Effector memory CD8-positive, alpha-beta T cell (primary cell): Measurements from ENCODE around the gene CYTH3.
"Not testable (repeated sequence)": the region's sequence is repeated elsewhere in the genome, so short reads cannot be mapped to it uniquely, and the experiment has no call there.

Experiments
- ATAC-seq: fragments of 150-1000 bp; cut with Tn5 transposase; replicated peaks from 2 replicates; pipeline ENCODE4 v1.10.0; 2021; ENCODE audit warnings: mild to moderate bottlenecking, moderate library complexity
- DNase-seq, 3 experiments: peaks; one replicate each; pipeline ENCODE4 v3.0.0; 2021
- H3K27ac Mint-ChIP-seq, 2 donors: one replicate each; pipeline ENCODE4 v1.8.0; 2022; ENCODE audit warnings: mild to moderate bottlenecking in 2 of 2, mixed read lengths in 2 of 2, moderate library complexity in 2 of 2
- H3K27me3 Mint-ChIP-seq, 2 donors: one replicate each; pipeline ENCODE4 v1.8.0; 2022; ENCODE audit warnings: mixed read lengths in 2 of 2
- H3K36me3 Mint-ChIP-seq: one replicate; pipeline ENCODE4 v1.8.0; 2022; ENCODE audit warnings: mild to moderate bottlenecking, moderate library complexity, mixed read lengths; ENCODE audit not compliant: insufficient read depth
- H3K4me1 Mint-ChIP-seq, 2 donors: one replicate each; pipeline ENCODE4 v1.8.0; 2022; ENCODE audit warnings: low read depth in 2 of 2, mixed read lengths in 2 of 2
- H3K4me3 Mint-ChIP-seq, 2 donors: one replicate each; pipeline ENCODE4 v1.8.0; 2022; ENCODE audit warnings: mild to moderate bottlenecking in 2 of 2, mixed read lengths in 2 of 2, moderate library complexity in 2 of 2
- H3K9me3 Mint-ChIP-seq, 2 donors: one replicate each; pipeline ENCODE4 v1.8.0; 2022; ENCODE audit warnings: mixed read lengths in 2 of 2

The CYTH3 gene

DNA sequence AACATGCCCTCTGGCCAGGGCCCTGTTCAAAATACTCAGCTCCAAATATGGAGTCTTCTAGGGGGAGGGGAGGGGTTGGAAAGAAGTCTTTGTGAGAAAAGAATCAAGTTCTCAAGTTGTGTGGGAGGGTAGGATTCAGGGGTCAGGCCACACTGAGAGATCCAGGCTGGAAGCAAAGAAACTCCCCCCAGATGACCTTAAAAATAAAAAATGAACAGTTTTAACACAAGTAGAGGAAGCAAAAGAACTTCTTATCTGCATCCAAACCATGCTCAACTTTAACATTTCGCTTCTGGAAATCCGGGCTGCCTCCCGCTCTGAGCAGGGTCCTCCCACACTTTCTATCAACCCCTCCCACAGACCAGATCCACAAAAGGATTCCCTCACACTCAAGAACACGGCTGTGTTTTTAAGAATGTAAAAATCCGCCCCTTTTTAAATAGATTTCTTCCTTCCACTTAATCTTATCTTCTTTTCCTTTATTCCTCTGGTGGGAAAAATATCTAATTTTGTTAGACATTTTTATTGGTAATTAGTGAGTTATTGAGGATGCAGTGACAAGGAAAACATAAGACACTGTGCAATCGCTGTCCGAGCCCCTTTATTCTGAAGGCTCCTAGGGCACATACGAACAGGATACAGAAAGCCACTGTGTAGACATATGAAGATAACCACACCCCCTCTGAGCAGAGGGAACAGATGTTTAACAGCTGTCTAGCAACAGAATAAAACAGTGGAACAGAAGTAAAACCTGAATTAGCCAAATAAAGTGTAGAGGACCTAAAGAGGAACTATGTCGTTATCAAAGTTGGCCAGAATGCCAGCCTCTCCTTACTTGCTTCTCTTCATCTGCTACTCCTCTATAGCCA is 43.8 kb downstream of the CYTH3 start:
- Mint-ChIP-seq H3K4me1 (peaks cover 23 to 38% of the 10 kb centered on the region in 2 donors), H3K4me3 (peak overlapping the region in 1 of 2 donors; percentile 14), H3K27me3 (no peaks in the 10 kb centered on the region), H3K36me3 (peaks cover 9% of the 10 kb centered on the region), H3K9me3 (no peaks in the 10 kb centered on the region), H3K27ac (peak overlapping the region; percentile 5 to 64)
- DNase-seq (no peak), ATAC-seq (peak; percentile 90)

DNA sequence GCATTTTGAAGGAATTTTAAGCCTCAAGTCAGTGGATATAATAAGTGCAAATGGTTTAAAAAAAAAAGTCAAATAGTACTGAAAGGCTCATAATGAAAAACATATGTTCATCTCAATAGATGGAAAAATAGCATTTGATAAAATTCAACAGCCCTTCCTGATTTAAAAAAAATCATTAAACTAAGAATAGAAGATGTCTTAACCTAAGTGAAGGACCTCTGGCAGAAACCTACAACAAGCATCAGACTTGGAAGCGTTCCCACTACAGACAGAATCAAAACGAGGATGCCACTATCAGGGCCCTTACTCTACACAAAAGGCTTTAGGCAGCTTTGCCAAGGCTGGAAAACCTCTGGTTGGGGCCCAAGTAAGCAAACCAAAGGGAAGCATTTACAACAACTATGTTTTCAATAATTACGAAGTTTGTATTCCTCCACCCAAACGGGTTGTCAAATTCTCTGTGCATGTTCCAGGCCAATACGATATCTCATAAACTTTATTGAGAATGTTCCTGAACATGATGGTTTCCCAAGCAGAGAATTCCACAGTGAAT is 45.1 kb downstream of the CYTH3 start:
- peaks cover 9% of the 10 kb centered on the region for H3K36me3 Mint-ChIP-seq
- H3K9me3 Mint-ChIP-seq = no peaks in the 10 kb centered on the region
- H3K27ac Mint-ChIP-seq = no peak overlapping the region
- peaks cover 14 to 29% of the 10 kb centered on the region in 2 donors for H3K4me1 Mint-ChIP-seq
- H3K27me3 Mint-ChIP-seq = no peaks in the 10 kb centered on the region
- H3K4me3 Mint-ChIP-seq = no peak overlapping the region
- no peak for DNase-seq
- no peak for ATAC-seq

DNA sequence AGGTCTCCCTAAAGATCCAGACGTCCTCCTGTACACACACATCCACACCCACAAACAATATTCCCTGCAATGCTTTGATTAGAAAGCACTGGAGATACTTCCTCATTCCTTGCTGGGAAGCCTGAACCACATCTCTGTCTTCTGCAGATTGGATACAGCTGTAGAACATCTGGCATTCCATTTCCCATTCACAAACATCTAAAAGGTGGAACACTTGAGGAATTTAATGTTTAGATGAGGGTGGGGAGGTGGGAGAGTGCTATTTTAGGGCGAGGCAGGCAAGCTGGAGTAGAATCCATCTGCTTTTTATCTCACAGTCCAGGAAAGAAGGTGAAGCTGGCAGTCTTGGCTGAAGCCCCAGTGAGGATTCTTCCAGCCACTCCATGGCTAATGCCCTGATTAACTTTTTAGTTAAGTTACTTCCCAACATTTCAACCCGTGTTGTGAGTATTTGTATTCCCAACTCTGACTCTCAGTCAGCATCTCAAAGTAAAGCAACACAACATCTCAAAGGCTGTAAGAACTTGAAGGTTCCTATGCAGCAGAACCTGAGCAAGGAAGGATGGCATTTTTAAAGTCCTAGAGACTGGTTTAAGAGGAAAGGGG is 46.1 kb downstream of the CYTH3 start:
- Mint-ChIP-seq H3K36me3 (peaks cover 15% of the 10 kb centered on the region), H3K4me3 (no peak overlapping the region), H3K27me3 (no peaks in the 10 kb centered on the region), H3K4me1 (peaks cover 18 to 31% of the 10 kb centered on the region in 2 donors), H3K27ac (peak overlapping the region in 1 of 2 donors; percentile 35), H3K9me3 (no peaks in the 10 kb centered on the region)
- DNase-seq (no peak), ATAC-seq (no peak)

DNA sequence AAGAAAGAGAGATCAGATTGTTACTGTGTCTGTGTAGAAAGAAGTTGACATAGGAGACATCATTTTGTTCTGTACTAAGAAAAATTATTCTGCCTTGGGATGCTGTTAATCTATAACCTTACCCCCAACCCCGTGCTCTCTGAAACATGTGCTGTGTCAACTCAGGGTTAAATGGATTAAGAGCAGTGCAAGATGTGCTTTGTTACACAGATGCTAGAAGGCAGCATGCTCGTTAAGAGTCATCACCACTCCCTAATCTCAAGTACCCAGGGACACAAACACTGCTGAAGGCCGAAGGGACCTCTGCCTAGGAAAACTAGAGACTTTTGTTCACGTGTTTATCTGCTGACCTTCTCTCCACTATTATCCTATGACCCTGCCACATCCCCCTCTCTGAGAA is 49.0 kb downstream of the CYTH3 start:
- ATAC-seq, H3K9me3 Mint-ChIP-seq, H3K27ac Mint-ChIP-seq, H3K4me3 Mint-ChIP-seq, H3K27me3 Mint-ChIP-seq, DNase-seq: not testable (repeated sequence)
- Mint-ChIP-seq H3K36me3 (peaks cover 15% of the 10 kb centered on the region), H3K4me1 (peaks cover 16 to 29% of the 10 kb centered on the region in 2 donors)

DNA sequence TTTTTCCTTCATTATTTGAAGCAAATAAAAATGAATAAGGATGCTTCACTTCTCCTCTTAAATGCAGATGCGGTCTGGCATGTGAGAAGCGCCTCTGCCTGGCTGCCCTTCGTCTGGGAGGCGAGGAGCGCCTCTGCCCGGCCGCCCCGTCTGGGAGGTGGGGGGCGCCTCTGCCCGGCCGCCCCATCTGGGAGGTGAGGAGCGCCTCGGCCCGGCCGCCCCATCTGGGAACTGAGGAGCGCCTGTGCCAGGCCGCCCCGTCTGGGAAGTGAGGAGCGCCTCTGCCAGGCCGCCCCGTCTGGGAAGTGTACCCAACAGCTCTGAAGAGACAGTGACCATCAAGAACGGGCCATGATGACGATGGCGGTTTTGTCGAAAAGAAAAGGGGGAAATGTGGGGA is 49.4 kb downstream of the CYTH3 start:
- ATAC-seq, H3K4me3 Mint-ChIP-seq, H3K9me3 Mint-ChIP-seq, H3K27ac Mint-ChIP-seq, DNase-seq, H3K27me3 Mint-ChIP-seq: not testable (repeated sequence)
- Mint-ChIP-seq H3K4me1 (peaks cover 13 to 26% of the 10 kb centered on the region in 2 donors), H3K36me3 (peaks cover 15% of the 10 kb centered on the region)

DNA sequence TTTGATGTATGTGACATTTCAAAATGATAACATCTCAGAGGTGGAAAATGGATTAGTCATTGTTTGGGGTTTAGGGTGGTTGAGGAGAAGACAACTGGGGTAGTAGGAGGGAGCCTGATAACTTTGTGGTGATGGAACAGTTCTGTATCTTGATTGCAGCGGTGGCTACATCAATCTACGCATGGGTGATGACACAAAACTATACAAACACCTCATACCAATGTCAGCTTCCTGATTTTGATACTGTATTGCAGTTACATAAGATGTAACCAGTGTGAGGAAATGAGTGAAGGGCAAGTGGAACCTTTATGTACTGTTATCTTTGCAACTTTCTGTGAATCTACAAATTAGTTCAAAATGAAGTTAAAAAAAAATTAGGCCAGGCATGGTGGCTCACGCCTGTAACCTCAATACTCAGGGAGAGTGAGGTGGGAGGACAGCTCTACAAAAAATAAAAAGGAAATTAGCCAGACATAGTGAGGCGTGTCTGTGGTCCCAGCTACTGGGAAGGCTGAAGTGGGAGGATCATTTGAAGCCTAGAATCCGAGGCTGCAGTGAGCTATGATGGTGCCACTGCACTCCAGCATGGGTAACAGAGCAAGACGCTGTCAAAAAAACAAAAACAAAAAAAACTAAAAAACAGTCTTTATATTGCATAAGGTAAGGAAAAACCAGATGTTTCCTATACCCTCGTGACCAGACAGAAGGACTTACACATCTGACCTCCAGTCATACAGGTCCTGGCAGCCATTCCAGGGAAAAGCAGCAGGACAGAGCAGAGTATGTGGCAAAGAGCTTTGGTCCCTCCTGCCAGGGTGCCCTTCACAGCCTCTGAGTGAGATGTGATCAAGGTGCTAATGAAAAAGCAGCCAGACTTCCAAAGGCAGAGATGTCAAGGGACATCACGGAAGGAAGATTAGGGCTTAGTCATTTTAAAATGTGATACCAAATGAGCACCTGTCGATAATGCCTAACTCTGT is 50.8 kb downstream of the CYTH3 start:
- no peaks in the 10 kb centered on the region for H3K27me3 Mint-ChIP-seq
- peak in 2 of 3 experiments; percentile 31 to 43 for DNase-seq

DNA sequence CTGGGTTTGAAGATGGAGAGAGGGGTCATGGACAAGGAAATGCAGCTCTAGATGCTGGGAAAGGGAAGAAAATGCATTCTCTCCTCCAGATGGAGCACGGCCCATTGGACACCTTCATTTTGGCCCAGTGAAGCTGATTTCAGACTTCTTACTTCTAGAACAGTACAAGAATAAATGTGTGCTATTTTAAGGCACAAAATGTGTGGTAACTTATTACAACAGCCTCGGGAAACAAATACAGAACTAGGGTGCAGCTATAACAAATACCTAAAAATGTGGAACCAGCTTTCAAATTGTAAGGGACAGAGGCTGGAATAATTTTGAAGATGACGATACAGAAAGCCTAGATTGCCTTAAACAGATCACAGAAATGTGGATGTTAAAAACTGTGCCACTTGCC is 54.1 kb downstream of the CYTH3 start:
- ATAC-seq (no peak), DNase-seq (no peak)
- no peaks in the 10 kb centered on the region for H3K9me3 Mint-ChIP-seq
- H3K27ac Mint-ChIP-seq = peak overlapping the region in 1 of 2 donors; percentile 38
- H3K4me1 Mint-ChIP-seq = peaks cover 13 to 29% of the 10 kb centered on the region in 2 donors
- H3K27me3 Mint-ChIP-seq = no peaks in the 10 kb centered on the region
- H3K4me3 Mint-ChIP-seq = no peak overlapping the region
- peaks cover 10% of the 10 kb centered on the region for H3K36me3 Mint-ChIP-seq

More for the DNA sequence above, 50.8 kb downstream of the CYTH3 start:
- H3K27ac Mint-ChIP-seq = peak overlapping the region; percentile 90 to 91
- ATAC-seq = peak; percentile 93
- peaks cover 15% of the 10 kb centered on the region for H3K36me3 Mint-ChIP-seq
- H3K4me1 Mint-ChIP-seq = peaks cover 13 to 28% of the 10 kb centered on the region in 2 donors
- H3K4me3 Mint-ChIP-seq = peak overlapping the region; percentile 23 to 57
- H3K9me3 Mint-ChIP-seq = no peaks in the 10 kb centered on the region

DNA sequence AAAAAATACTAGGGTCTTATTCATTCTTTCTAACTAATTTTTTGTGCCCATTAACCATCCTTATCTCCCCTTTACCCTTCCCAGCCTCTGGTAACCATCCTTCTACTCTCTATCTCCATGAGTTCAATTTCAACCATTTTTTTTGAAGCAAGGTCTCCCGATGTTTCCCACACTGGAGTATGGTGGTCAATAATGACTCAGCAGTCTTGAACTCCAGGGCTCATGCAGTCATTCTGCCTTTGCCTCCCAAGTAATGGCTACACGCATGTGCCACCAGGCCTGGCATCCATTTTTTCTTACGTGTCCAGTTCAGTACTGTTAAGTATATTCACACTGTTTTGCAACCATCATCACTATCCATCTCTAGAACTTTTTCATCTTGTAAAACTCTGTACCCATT is 60.4 kb downstream of the CYTH3 start:
- Mint-ChIP-seq H3K4me3 (no peak overlapping the region), H3K27ac (no peak overlapping the region), H3K9me3 (no peaks in the 10 kb centered on the region), H3K36me3 (peaks cover 6% of the 10 kb centered on the region), H3K4me1 (peaks cover 0 to 22% of the 10 kb centered on the region in 2 donors), H3K27me3 (peaks cover 0 to 5% of the 10 kb centered on the region in 2 donors)
- DNase-seq (no peak), ATAC-seq (no peak)

DNA sequence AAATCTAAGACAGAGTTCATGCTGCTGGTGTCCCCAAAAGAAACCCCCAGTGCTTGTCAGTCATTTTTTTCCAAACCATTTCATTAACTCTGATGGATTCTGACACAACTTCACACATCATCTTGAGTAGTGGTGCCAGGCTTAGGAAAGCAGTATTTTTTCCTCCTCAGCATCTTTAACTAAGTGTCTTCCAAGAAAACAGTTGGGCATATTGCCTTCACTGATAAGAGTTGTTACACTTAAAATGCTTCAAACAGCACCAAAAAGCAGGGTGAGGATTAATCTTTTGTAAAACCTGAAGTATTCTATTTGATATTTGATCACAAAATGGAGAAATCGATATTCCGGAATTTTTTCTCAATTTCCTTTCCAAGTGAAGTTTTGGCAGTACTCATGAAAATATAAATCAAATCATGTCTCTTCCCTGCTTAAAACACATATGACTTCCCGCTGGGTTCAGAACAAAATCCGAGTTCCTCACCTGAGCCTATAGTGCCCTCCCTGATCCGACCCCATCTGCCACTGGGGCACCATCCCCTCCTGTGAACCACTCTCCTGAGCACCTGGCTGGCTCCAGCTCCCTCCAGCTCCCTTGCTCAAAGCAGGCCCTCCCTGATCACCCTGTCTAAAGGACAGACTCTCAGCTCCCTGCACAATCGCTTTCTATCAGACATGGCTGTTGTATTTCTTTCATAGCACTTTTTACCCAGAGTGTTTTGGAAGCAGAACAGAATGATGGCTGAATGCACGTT is 61.6 kb downstream of the CYTH3 start:
- Mint-ChIP-seq H3K36me3 (peaks cover 7% of the 10 kb centered on the region), H3K4me1 (peaks cover 0 to 27% of the 10 kb centered on the region in 2 donors), H3K27ac (no peak overlapping the region), H3K27me3 (peaks cover 0 to 5% of the 10 kb centered on the region in 2 donors), H3K9me3 (no peaks in the 10 kb centered on the region), H3K4me3 (no peak overlapping the region)
- DNase-seq = no peak
- no peak for ATAC-seq

DNA sequence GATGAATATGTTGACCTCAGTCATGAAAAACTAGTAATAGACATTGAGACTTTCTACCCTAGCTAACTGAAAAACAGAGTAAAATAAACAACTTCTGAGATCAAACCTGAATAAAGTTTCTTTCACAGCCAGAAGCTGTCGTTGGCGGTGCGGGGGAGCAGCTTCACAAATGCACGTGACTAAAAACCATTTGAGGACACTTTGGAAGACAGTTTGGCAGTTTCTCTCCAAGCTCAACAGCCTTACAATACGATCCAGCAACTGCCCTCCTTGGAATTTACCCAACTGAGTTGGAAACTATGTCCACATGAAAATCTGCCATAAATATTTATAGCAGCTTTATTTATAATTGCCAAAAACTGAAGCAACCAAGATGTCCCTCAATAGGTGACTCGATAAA is 63.1 kb downstream of the CYTH3 start:
- Mint-ChIP-seq H3K27ac (no peak overlapping the region), H3K9me3 (no peaks in the 10 kb centered on the region), H3K4me1 (peaks cover 0 to 25% of the 10 kb centered on the region in 2 donors), H3K36me3 (peaks cover 7% of the 10 kb centered on the region), H3K4me3 (no peak overlapping the region), H3K27me3 (peaks cover 0 to 5% of the 10 kb centered on the region in 2 donors)
- DNase-seq (no peak), ATAC-seq (no peak)

DNA sequence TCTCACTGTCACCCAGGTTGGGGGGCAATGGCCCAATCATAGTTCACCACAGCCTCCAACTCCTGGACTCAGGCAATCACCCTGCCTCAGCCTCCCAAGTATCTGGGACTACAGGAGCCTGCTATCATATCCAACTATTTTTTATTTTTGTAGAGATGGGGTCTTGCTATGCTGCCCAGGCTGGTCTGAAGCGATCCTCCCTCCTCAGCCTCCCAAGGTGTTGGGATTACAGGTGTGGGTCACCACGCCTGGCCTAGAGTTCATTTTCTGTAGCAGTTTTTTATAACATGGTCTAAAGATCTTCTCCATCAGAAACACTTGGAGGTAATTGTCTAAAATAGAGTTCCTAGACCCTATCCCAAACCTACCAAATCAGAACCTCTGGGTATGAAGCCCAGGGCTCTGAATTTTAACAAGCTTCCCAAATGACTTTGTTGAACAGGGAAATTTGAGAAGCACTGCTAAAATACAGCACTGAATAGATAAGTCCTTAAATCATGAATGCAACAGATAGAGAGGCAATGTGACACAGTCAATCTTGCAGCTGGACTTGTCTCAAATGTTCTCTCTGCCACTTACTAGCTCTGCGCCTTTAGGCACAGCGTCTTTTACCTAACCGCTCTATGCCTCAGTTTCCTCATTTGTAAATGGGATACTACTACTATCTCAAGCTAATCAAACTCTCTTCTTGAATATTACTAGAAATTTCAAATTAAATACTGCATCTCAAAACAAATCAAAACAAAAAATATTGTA is 63.7 kb downstream of the CYTH3 start:
- ATAC-seq (no peak), DNase-seq (no peak)
- Mint-ChIP-seq H3K4me1 (peaks cover 0 to 23% of the 10 kb centered on the region in 2 donors), H3K36me3 (peaks cover 7% of the 10 kb centered on the region), H3K9me3 (no peaks in the 10 kb centered on the region), H3K4me3 (no peak overlapping the region), H3K27me3 (peaks cover 0 to 5% of the 10 kb centered on the region in 2 donors), H3K27ac (no peak overlapping the region)
